ENCODE results near the gene ASB13. TPM values are rescaled to one million over a fixed set of nuclear protein-coding genes. Genes with fewer than 3 reads are reported as not detected.

ASB13 gene
- total RNA-seq, 1 donor from 2014 or later: 18.8 TPM

- FAIRE-seq (no peak), DNase-seq (ENCODE audit: low spot score in 2 of 2) (no peak)
Observed at GRCh38 chr10:5670662-5671375, 4.4 kb upstream of the ASB13 start.

- FAIRE-seq: no peak
Observed at GRCh38 chr10:5669604-5670003, 3.2 kb upstream of the ASB13 start.

DNA sequence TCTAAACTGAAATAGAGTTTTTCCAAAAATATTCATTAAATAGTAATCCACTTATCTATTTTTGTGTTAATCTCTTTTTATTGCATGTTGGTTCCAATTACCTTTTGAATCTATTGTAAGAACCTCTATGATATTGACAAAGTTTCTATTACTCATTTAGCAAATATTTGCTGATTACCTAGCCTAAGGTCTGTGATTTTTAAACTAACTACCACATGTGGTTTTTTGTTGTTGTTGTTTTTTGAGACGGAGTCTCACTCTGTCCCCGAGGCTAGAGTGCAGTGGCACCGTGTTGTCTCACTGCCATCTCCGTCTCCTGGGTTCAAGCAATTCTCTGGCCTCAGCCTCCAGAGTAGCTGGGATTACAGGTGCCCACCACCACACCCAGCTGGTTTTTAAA lies 2.0 kb upstream of the ASB13 start:
- FAIRE-seq: no peak

More at GRCh38 chr10:5669604-5670003, 3.2 kb upstream of the ASB13 start:
- DNase-seq (ENCODE audit: low spot score in 2 of 2): no peak

GRCh38 chr10:5666841-5667630 lies 641 bp upstream of the ASB13 start:
- DNase-seq (ENCODE audit: low spot score in 2 of 2): no peak
- no peak for FAIRE-seq

More for the DNA sequence above, 2.0 kb upstream of the ASB13 start:
- DNase-seq (ENCODE audit: low spot score in 2 of 2): no peak

- no peak for FAIRE-seq
- no peak for DNase-seq (ENCODE audit: low spot score in 2 of 2)
Observed at GRCh38 chr10:5665373-5666007, 905 bp downstream of the ASB13 start.

GRCh38 chr10:5663692-5664427 lies 2.5 kb downstream of the ASB13 start:
- no peak for DNase-seq (ENCODE audit: low spot score in 2 of 2)

DNA sequence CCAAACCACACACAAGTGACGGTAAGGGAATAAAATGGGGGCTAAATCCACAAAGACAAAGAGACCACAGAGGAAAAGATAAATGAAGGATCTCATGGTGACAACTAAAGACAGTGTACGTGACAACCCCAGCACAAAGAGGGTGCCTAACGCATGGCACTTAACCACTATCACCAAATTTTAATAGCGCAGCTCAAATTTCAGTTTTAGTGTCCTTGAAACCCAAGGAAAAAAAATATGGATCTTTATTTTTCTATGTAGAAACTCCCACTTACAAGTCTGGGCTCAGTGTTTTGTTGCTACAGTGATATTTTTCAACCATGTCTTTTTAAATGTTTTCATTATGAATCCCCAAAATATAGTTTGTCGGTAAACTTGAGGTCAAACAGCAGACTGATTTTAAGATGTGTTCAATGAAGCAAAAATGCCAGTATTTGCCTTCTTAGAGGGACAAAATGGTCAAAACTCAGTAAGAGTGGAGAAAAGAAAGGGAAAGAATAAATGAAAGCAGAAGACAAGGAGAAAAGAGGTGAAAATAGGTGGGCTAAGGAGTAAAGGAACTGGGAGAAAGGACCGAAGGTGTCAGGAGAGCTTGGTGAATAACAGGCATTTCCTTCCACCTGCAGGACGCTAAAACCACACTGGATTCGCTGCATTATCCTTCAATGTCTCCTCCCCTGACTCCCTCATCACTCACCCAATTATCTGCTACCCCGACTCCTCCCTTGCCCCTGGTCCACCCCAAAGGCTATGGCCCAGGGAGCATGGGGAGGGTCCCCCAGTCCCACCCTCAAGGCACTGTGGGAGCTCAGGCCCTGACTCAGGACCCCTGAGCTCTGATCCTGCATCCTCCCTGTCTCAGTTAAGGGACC lies 3.5 kb downstream of the ASB13 start:
- DNase-seq (ENCODE audit: low spot score in 2 of 2) (no peak), FAIRE-seq (no peak)

More at GRCh38 chr10:5663692-5664427, 2.5 kb downstream of the ASB13 start:
- no peak for FAIRE-seq

DNA sequence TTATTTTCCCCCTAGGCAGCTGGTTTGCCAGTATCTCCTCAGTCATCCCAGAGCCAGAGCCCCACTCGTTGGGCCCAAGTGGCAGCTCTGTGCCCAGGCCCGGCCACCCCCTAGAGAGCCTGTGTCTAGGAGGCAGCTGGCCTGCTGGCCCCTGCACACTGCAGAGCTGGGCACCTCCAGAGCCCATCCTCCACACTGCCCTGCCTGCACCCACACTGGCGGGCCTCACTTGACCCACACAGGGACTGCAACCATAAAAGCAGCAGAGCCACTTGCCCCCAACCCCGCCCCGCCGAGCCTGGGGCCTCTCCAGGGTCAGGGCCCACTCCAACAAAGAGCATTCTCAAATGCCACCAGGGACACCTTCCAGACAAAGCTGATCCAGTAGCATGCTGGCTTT lies 5.4 kb downstream of the ASB13 start:
- DNase-seq (ENCODE audit: low spot score in 2 of 2) (no peak), FAIRE-seq (no peak)

- FAIRE-seq (no peak), DNase-seq (ENCODE audit: low spot score in 2 of 2) (no peak)
Observed at GRCh38 chr10:5659702-5660528, 6.5 kb downstream of the ASB13 start.

- DNase-seq (ENCODE audit: low spot score in 2 of 2): no peak
- FAIRE-seq: no peak
Observed at GRCh38 chr10:5658871-5659618, 7.3 kb downstream of the ASB13 start.

- FAIRE-seq: no peak
Observed at GRCh38 chr10:5656737-5657579, 9.4 kb downstream of the ASB13 start.

DNA sequence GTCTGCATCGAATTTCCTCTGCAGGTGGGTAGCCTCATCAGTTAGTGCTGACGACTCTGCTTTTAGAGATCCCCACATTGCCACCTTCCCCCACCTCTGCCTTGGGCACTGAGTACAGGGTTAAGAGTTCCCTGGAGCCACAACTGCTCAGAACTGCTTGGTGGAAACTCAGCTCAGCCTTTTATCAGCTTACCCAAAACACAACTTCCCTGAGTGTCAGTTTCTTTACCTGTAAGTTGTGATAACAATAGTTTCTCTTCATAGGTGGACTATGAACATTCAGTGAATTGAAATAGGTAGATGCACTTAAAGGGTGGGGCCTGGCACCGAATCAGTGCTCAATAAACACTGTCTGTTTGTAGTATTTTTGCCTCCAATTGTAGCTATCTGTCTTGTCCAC lies 11.3 kb downstream of the ASB13 start:
- no peak for FAIRE-seq

More at GRCh38 chr10:5656737-5657579, 9.4 kb downstream of the ASB13 start:
- DNase-seq (ENCODE audit: low spot score in 2 of 2): no peak

DNA sequence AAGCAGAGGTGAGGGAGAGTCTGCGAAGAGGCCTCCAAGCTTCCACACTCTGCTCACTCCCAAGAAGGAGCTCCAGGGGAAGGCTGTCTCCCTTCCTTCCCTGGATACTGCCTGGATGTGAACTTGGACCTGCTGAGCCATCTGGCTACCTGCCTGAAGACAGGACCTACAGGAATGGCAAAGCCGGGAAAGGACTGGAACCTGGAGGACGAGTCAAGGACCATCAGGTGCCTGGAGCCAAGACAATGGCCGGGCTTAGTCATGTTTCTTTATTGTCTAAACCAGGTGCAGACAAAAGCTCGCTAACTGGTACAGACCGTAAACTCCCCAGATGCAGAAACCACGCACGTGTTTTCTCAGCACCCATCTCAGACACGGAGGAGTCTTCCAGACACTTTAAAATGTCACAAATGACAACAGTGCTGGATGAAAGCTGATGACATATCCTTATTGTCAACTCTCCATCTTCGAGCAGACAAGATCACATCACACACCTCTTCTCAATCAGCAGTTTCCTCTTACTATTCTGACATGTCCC lies 12.1 kb downstream of the ASB13 start:
- no peak for DNase-seq (ENCODE audit: low spot score in 2 of 2)
- no peak for FAIRE-seq

More for the DNA sequence above, 11.3 kb downstream of the ASB13 start:
- no peak for DNase-seq (ENCODE audit: low spot score in 2 of 2)

DNA sequence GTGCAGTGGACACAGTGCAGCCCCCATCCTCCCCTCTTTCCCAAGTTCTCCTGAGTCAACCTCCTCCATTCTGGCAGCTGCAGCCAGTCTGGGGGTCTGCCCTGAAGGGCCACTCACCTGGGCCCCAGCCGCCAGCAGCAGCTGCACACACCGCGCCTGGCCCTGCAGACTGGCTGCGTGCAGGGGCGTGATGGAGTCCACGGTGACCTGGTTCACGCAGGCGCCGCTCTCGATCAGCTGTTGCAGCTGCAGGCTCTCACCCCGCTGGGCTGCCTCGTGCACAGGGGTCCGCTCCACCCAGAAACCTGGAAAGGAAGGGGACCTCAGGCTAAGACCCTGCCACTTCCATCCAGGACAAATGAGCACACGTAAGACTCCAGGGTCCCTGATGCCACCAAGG lies 13.6 kb downstream of the ASB13 start:
- no peak for DNase-seq (ENCODE audit: low spot score in 2 of 2)

GRCh38 chr10:5651388-5651764 lies 15.0 kb downstream of the ASB13 start:
- DNase-seq (ENCODE audit: low spot score in 2 of 2) (no peak), FAIRE-seq (no peak)

More for the DNA sequence above, 13.6 kb downstream of the ASB13 start:
- no peak for FAIRE-seq

DNA sequence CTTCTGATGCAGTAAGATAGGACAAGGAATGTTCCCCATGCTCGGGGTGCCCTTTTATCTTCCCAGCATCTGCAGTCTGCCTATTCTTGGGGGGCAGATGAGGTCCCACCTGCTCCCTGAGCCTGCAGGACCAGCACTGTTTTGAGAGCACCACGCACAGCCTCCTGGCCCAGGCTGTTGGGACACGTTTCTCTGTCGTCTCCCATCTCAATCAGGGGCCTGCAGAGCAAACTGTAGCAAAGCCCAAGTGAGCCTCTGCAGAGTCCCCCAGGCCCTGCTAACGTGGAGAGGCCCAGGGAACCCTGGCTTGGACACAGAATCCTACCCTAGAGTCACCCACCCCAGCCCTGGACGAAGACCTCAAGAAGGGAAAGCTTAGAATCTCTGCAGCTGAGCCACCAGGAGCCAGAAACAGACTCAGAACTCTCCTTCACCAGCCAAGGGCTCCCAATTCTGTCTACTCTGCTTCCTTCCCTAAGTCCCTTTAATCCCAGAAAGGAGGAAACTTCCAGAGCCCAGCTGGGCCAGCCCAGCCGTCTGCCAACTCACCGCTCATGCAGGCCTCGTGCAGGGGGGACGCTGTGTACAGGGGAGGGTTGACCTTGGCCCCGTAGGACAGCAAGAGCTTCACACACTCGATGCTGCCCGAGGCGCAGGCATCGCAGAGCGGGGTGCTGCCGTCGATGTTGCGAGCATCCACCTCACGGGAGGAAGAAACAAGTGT lies 15.6 kb downstream of the ASB13 start:
- FAIRE-seq: no peak
- no peak for DNase-seq (ENCODE audit: low spot score in 2 of 2)
